ENCODE measurements around the gene EFCAB6. TPM values are rescaled to one million over a fixed set of nuclear protein-coding genes. Genes with fewer than 3 reads are reported as not detected.

EFCAB6 gene
- total RNA-seq, 1 experiment from 2014 or later, result 0.54 TPM

- DNase-seq (ENCODE audit: low read depth), result no peak
Measured at GRCh38 chr22:43847376-43848289, 35.5 kb upstream of the EFCAB6 start.

GRCh38 chr22:43846966-43847365 lies 34.9 kb upstream of the EFCAB6 start:
- DNase-seq (ENCODE audit: low read depth), result no peak

DNA sequence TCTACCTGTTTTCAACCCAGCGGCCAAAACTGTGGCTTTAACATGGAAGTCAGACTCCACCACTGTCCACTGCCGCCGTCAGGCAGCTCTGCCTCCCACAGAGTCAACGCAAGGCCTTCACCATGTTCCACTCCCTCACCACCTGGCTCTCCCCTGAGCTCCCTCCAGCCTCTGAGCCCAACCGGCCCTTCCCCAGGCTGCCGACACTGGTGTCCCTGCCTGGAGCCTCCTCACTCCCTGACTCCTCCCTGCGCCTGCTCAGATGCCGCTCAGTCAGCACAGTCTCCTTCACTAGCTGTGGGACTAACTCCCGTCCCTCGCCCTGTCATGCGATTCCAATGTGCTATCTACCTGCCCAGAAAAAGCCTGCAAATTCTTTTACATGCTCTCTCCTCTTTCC lies 33.9 kb upstream of the EFCAB6 start:
- DNase-seq (ENCODE audit: low read depth), result no peak

DNA sequence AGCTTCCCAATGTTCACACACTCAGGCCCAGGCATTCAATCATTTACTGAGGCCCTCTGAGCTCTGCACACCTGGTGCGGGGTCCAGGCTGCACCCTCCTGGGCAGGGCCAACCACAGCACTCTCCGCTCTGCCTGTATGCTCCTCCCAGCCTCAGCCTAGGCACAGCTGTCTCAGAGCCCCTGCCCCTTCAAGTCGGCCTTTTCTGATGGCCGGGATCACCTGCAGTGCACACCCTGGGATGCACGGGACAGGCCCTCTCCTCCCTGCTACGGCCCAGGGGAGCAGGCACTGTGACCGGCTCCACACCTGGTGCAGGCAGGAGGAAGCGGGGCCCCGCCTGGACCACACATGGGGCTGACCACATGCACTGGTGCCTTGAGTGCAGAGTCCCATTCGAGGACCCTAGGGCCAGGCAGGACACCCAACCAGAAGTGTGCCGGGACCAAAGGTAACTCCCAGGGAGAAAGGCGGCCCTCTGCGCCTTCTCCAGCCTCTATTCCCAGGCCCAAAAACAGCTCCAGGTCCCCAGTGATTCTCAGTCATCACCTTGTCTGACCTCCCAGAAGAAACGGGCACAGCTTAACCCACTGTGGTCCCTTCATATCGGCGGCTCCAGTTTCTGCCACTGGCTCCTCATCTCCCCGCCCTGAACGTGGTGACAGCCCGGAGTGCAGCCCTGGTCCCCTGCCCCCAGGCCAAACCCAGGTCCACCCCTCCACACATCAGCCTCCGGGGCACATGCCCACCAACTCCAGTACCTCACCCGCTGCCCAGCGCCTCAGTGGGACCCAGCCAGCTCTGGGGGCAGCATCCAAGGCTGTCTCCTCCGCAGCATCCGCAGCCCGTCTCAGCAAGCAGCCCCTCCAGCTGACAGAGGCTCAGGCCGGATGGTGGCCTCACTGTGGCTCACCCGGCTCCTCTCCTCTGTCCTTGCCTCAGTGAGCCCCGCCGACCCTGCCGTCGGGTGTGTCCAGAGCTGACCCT lies 32.7 kb upstream of the EFCAB6 start:
- no peak for DNase-seq (ENCODE audit: low read depth)

- no peak for DNase-seq (ENCODE audit: low read depth)
Measured at GRCh38 chr22:43843783-43844530, 31.9 kb upstream of the EFCAB6 start.

- no peak for DNase-seq (ENCODE audit: low read depth)
Measured at GRCh38 chr22:43841742-43842141, 29.6 kb upstream of the EFCAB6 start.

DNA sequence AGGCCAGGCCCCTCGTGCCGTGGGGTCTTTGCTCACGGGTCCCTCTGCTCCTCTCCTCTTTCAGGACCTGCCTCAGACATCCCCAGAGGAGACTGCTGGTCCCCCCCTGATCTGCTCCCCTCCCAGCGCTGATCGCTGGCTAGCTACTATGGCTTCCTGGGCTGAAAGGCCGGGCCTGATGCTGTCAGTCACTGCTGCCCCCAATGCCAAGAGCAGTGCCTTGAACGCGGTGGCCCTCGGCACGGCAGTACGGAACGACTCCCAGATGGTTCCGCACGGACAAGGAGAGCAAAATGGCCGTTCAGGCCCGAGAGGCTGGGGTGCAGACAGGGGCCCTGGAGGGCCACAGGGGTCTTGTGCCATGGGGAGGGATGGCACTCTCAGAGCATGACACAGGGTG lies 28.7 kb upstream of the EFCAB6 start:
- DNase-seq (ENCODE audit: low read depth), result no peak

DNA sequence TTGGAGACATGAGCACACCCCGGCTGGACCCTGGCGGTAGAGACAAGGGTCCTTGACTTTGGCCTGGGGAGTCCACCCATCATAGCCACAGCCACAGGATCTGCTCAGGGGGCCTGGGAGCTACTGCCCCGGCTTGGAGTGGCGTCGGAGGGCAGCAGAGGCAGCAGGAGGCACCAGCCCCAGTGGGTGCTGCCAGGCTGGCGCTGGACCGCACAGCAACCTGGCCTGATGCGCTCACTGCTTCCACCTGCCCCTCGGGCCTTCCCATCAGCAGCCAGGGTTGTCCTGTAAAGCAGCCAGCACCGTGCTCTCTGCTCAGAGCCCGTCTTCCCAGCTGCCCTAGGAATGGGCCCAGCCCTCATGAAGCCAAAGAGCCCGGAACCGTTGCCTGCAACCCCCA lies 28.3 kb upstream of the EFCAB6 start:
- no peak for DNase-seq (ENCODE audit: low read depth)

GRCh38 chr22:43839781-43840180 lies 27.7 kb upstream of the EFCAB6 start:
- no peak for DNase-seq (ENCODE audit: low read depth)

- DNase-seq (ENCODE audit: low read depth), result no peak
Measured at GRCh38 chr22:43838571-43839307, 26.6 kb upstream of the EFCAB6 start.

DNA sequence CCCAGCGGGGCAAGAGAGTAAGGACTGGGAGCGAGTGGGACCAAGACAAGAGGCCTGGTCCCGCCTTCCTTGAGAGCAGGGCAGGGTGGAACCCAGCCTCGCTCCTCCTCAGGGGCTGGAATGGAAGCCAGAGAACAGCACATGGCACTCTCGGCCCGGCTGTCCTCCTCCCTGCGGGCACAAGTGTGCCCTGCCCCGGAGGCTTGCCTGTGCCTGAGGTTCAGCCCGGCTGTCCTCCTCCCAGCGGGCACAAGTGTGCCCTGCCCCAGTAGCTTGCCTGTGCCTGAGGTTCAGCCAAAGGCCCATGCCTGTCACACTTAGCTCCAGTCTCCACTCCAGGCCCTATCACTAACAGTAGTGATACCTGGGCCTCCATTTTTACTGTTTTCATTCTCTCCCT lies 26.1 kb upstream of the EFCAB6 start:
- no peak for DNase-seq (ENCODE audit: low read depth)

DNA sequence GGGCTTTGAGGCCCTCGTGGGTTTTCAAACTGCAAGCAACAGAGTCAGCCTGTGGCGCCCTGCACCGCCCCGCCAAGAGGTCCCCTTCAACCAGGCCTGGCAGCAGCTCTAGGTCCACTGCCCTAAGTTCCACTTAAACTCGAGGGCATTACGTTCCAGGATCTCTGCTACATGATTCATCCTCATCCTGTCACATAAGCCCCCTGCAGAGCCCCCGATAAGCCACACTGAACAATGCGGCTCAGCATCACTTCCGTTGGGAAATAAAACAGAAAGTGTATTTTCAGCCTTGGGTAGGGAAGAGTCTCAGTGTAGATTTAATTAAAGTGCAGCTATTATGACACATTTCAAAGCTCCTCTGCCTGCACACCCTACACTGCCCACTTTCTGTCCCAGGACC lies 25.6 kb upstream of the EFCAB6 start:
- DNase-seq (ENCODE audit: low read depth), result no peak

GRCh38 chr22:43835736-43836135 lies 23.6 kb upstream of the EFCAB6 start:
- no peak for DNase-seq (ENCODE audit: low read depth)

- DNase-seq (ENCODE audit: low read depth), result no peak
Measured at GRCh38 chr22:43835166-43835565, 23.1 kb upstream of the EFCAB6 start.

DNA sequence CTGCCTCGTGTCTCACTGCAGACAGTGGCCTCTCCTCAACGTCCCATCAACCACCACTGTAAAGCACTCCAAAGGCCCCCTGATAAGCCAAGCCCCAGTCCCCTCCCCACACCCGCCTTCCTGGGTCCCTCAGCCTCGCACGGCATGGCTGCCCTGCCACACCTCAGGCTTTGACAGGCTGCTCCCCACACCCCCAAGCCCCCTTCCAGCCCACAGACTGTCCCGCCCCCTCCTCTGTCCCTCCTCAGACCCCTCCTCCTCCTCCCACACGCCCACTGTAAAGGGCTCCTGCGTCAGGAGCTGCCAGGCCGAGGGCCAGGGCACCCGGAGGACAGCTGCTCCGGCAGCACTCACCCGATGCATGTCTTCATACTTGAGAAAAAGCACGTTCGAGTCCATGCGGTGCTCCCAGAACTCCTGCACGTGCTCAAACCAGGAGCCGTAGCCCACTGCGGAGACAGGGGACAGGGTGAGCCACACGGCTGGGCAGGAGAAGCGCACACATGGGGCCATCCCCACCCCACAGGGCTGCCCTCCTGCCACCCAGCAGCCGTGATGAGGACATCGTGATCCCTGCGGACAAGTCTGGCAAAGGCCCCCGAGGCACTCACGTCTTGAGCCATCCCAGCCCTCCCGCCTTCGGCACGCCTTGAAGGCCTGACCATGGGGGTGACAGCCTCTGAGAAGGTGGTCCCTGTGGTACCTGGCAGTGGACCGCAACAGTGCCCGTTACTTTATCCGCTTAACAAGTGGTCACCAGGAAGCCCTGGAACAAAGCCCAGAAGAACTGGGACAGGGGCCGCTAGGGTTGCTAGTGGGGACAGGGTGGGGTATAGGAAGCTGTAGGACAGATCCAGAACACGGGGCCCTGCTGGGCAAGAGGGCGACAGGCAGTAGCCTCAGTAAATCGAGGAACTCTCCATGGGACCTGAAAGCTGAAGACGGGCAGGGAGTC lies 21.5 kb upstream of the EFCAB6 start:
- DNase-seq (ENCODE audit: low read depth), result no peak

DNA sequence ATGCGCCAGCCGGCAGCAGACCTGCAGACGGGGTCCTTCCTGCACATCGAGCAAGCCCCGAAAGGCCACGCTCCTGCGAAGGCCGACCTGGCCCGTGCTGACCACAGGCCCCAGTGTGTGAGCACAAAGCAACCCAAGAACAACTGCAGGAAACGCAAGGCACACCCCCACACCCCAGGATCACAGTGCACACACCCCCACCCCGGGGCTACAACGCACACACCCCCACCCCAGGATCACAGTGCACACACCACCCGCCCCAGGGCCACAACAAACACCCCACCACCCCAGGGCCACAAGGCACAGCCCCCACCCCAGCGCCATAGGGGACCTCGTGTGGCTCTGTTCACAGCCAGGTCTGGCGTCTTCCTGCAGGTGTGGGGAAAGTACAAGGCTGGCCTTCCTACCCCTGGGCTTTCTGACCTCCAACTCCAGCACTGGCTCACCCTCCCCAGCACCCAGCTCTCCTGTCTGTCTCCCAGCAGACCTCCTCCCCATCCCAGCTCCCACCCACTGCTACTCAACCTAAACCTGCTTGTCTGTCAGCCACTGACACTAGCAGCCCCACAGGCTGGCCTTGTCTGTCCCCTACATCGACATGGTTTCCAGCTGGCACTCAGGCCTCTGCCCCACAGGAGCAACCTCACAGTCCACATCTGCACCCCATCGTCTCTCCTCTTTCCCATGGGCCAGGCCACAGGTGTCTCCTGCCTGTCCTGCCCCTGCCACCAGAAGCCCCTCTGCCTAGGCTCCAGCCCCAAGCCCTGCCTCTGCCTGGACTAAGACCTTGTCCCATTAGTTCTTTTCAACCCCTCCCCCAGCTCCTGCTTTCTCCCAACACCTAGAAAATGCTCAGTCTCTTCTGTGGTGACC lies 20.5 kb upstream of the EFCAB6 start:
- no peak for DNase-seq (ENCODE audit: low read depth)

- DNase-seq (ENCODE audit: low read depth), result no peak
Measured at GRCh38 chr22:43831561-43832392, 19.7 kb upstream of the EFCAB6 start.

DNA sequence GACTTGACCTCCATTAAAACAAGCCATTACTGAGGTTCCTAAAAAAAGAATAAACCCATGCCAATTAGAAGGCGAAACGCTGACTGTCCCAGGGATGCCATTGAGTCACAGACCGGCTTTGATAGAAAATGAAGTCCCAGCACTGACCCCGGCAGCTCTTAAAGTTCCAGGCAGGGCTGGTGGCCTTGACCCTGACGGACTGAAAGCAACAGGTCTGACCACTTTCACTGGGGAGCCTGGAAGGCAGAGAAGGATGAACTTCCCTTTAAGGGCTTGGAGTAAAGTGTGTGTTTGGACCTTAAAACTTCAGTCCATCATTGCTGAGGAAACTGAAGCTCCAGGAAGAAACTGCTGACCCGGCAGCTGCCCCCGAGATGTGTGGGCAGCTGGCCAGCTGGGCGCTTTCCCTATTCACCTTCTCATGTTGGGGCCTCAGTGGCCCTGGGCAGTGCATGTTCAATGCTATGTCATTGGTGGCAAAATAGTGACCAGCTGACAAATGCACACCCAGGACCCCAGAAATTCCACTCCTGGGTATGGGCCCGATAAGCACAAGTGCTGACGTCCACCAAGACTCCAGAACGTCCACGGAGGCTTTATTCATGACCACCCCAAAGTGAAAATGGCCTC lies 18.9 kb upstream of the EFCAB6 start:
- no peak for DNase-seq (ENCODE audit: low read depth)

Measured in M059J (cell line).